NCI-H460 (cell line): Measurements from ENCODE around the gene LMNTD1. TPM values are rescaled to one million over a fixed set of nuclear protein-coding genes. Genes with fewer than 3 reads are reported as not detected.
"Not testable (repeated sequence)": the region's sequence is repeated elsewhere in the genome, so short reads cannot be mapped to it uniquely, and the experiment has no call there.

ENCODE experiments used
- DNase-seq: peaks from one replicate; pipeline ENCODE4 v3.0.0-alpha.2; 2016; ENCODE audit warnings: low read depth; ENCODE audit errors: extremely low read depth
- polyA plus RNA-seq: library from polyadenylated mRNA; depleted of rRNA; stranded (reverse); fragments of >200 nt; gene quantifications from 2 replicates; pipeline ENCODE4 v1.2.3, GENCODE V29; 2014; cell fraction: nucleus; rRNA removed
- total RNA-seq: library from RNA; depleted of rRNA; stranded (reverse); fragments of >200 nt; shearing (Covaris generic); gene quantifications from 2 replicates; pipeline ENCODE4 v1.2.3, GENCODE V29; 2014; rRNA removed

The LMNTD1 gene, protein sequence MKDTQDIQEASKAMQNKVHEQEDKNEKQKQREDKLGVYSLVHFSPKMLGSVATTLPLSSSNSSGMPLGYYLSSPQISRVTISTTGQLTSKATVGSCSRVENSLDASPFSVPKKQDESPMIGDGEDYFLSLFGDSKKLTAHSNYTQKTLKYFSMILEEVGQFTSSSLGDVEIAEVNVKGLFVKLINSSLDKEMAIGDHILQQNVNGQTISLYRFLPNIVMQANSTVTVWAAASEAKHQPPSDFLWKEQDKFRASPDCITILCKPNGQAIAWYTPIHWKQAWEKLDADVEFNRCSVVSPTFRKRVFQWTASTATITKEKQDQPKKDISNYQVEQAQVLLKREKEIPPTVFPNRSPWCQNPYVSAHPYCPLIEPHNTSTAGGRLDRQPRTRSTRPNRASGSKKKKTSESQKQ
- total RNA-seq, result 0.15 TPM in 1 of 2 replicates, not detected in the other
- polyA plus RNA-seq, result 0.12 TPM in 1 of 2 replicates, not detected in the other

DNA sequence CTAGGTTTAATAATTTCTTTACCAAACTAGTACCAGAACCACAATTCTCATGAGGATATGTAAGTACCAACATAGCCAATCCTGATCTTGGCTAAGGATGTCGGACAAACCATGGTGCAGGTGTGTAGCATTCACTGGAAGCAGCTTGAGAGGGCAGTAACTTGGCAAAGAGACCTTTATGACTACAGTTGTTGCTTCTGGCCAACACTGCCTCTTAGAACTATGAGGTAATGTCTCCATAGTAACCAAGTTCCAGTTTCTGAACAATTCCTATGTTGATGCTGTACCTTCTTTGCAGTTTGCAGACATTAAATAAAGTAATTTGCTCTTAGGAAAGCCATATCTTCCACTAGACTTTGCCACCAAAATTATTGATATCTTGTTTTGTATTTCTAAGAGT lies at the start of gene LMNTD1:
Gene LMNTD1 (minus strand): TSS at position 186 of the 400 bp plus-strand sequence. CDS start 324 bp downstream, outside the sequence.
- DNase-seq, result no peak

DNA sequence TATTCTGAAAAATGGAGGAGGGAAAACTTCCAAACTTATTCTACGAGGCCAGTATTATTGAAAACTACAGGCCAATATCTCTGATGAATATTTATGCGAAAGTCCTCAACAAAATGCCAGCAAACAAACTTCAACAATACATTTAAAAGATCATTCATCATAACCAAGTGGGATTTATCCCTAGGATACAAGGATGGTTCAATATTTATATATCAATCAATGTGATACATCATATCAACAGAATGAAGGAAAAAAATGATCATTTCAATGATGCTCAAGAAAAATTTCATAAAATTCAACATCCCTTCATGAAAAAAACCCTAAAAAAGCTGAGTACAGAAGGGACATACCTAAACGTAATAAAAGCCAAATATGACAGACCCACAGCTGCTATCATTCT lies 45.9 kb upstream of the LMNTD1 start:
- no peak for DNase-seq

DNA sequence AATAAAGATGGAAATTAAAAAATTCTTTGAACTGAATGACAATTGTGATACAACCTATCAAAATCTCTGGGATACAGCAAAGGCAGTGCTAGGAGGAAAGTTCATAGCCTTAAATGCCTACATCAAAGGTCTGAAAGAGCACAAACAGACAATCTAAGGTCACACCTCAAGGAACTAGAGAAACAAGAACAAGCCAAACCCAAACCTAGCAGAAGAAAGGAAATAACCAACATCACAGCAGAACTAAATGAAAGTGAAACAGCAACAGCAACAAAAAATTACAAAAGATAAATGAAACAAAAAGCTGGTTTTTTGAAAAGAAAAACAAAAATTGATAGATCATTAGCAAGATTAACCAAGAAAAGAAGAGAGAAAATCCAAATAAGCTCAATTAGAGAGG lies 42.4 kb upstream of the LMNTD1 start:
- DNase-seq, result not testable (repeated sequence)

DNA sequence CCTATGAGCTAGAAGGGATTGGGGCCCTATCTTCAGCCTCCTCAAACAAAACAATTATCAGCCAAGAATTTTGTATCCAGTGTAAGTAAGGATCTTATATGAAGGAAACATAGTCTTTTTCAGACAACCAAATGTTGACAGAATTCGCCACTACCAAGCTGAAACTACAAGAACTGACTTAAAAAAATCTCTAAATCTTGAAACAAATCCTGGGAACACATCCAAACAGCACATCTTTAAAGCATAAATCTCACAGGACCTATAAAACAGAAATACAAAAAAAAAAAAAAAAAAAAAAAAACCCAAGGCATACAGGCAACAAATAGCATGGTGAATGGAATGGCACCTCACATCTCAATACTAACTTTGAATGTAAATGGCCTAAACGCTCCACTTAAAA lies 41.3 kb upstream of the LMNTD1 start:
- no peak for DNase-seq

DNA sequence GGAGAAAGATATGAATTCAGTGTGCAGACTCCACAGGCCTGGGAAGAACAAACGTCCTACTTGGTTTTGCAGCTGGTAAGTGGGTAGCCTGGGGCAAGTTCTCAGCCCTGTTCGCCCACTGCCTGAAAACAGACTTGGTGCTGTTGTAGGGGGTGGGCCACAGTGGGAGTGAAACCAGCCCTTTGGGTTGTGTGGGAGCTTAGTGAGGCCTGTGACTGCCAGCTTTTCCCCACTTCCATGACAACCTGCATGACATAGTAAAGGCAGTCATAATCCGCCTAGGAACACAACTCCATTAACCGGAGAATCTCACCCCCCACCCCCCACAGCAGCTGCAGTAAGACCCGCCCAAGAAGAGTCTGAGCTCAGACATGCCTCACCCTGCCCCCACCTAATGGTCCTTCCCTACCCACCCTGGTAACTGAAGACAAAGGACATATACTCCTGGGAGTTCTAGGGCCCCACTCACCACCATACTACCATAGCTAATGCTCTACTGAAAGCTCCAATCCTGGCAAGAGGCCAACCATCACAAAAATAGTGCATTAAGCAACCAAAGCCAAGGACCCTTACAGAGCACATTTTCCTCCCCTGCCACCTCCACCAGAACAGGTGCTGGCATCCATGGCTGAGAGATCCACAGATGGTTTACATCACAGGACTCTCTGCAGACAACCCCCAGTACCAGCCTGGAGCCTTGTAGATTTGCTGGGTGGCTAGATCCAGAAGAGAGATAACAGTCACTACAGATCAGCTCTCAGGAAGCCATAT lies 39.8 kb upstream of the LMNTD1 start:
- no peak for DNase-seq

DNA sequence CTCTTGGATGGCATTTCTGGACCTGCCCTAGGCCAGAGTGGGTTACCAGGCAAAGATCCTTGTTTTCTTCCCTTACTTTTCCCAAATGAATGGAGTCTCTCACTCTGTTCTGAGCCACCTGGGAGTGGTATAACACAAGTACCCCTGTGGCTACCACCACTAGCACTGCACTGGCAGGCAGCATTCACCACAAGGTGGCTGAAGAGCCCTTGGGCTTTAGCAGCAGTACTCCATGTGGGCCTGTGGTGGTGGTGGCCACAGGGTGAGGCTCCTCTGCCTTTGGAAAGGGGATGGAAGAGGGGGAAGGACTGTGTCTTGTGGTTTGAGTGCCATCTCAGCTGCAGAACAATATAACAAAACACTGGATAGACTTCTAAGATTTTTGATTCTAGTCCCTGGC lies 38.1 kb upstream of the LMNTD1 start:
- DNase-seq, result no peak

DNA sequence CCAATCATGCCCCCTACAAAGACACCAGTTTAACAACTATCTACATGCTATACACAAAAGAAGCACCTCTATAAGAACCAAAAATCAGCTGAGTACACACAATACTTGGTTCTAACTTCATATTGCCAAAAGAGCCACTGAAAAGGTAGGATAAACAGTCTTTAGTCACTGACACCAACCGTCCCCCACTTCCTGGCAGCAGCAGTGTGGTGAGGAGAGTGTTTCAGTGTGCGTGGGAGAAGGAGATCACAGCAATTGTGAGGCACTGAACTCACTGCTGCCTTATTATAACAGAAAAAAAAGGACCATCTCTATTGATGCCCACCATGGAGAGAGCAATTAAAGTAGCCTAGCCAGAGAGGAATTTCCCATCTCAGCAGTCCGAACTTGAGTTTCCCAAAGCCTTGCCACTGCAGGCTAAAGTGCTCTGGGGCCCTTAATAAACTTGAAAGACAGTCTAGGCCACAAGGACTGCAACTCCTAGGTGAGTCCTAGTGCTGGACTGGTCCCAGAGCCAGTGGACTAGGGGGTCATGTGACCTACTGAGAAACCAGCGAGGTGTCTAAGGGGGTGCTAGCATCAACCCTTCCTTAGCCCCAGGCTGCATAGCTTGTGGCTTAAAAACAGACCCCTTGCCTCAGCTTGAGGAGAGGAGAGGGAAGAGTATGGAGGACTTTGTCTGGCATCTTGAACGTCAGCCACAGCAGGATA lies 37.1 kb upstream of the LMNTD1 start:
- DNase-seq, result no peak

DNA sequence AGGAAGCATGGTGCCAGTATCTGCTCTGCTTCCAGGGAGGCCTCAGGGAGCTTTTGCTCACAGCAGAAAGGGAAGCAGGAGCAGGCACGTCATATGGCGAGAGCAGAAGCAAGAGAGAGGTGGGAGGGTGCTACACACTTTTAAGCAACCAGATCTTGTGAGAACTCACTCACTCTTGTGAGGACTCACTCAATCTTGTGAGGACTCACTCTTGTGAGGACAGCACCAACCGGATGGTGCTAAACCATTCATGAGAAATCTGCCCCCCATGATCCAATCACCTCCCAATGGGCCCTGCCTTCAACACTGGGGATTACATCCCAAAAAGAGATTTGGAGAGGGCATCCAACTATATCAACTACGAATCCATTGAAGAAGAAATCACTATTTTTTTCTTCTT lies 34.3 kb upstream of the LMNTD1 start:
- no peak for DNase-seq

DNA sequence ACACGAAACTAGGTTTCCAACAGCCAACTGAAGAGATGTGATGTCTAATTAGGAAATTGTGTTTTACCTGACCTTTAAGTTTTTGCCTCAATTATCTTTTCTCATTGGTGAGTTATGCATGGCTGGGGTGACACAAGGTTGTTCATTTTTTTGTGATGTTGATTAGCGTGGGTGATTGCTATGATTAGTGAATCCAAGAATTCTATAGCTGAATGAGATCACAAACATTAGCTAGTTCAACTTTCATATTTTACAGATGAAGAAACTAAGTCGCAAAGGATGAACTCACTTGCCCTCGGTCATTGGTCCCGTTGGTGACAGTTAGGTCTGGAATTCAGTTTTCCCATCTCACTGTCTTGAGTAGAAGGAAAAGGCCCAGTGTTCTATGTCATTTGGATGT lies 32.6 kb upstream of the LMNTD1 start:
- DNase-seq, result no peak

DNA sequence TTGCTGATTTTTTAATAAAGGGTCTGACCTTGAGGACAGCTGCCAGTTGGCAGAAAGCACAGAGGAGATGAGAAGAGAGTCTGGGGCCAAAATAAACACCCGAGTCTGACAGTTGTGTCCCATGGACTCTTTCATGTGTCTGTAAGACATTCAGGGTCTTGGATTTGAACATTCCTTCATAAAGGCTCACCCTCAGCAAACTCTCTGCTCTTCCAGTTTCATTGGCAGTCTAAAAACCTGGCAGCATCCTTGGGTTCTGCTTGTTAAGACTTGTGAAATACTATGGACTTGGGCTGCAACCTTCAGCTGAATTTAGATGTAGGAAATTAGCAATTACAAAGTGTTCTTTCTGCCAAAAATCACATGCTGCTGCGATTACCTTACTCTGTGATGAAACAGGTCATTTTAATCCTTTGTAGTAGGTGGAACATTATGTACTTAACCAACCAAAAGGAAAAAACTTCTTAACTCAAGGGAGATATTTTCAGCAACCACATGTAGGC lies 32.0 kb upstream of the LMNTD1 start:
- DNase-seq, result no peak

DNA sequence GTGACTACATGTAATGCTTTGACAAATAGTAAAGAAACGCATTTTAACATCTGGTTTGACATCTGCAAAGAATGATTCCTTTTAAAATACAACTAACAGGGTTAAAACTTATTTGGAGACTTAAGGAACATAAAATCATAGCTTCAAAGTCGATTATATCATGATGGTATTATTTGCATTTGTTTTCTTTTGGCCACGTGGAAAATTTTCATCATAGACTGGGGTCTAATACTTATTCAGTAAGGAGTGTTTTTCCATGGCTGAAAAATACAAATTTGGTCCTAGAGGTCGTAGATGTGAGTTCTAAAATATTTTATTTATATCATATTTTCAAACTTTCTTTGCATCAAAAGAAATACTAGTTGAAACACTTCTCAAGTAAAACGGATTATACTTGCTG lies 31.5 kb upstream of the LMNTD1 start:
- no peak for DNase-seq

DNA sequence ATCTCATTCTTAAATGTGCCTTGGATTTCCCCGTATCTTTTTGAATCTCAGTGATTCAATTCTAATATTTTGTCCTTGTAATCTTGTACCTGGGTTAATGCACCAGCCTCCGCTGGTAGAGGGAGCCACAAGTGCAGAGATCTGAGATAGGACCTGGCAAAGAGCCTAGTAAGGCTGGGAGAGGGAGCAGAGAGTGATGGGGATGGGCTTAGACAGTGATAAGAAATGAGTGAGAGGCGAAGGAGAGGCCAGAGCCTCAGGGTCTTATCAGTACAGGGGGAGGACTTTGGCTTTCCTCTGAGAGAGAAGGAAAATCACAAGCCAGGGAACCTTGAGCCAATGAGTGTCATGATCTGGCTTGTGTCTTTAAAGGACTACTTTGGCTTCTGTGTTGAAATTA lies 30.5 kb upstream of the LMNTD1 start:
- DNase-seq, result no peak

DNA sequence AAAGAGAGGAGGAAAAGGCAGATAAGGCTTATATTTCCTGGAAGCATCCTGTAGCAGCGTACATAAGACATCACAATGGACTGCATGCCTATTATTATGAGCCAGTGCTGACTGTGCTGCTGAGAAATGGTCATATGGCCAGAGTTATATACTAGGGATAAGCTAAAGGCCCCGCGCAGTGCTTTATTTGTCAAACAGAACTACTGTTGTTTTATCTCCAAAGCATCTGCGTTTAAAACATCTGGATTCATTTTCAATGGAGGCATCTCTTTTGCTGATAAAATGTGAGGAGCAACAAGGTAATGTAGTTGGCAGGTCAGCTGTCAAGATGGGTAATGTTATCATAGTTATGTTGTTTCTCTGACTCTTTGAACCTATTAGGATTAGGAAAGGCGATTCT lies 28.0 kb upstream of the LMNTD1 start:
- no peak for DNase-seq

DNA sequence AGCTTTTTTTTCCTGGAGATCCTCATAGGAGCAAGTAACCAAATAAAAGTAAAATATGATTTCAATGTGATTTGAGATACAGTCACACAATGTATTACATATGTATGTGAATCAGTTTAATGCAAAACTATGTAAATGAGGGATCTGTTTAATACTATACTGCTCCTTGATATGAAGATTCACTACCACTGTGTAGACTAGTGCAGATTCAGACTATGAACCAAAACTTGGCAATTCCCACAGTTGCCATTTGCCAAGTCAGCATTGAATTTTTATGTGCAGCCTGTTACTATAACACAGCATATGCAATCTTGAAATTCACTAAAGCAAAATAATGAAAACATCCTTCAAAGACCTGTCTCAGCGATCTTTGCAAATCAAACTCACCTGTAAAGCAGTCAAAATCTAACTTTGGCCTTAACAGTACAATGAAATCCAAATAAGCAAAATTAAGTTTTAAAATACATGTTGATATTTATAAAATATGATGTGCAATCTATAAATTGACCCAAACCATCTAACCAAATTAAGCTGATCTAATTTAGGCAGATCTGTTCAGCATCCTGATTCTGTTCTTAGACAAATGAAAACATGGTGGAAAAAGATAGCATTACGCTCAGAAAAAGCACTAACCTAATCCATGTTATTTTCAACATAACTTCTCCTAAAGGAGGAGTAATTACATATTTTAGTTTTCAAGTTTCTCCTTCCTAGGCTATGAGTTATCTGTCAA lies 25.5 kb upstream of the LMNTD1 start:
- no peak for DNase-seq

DNA sequence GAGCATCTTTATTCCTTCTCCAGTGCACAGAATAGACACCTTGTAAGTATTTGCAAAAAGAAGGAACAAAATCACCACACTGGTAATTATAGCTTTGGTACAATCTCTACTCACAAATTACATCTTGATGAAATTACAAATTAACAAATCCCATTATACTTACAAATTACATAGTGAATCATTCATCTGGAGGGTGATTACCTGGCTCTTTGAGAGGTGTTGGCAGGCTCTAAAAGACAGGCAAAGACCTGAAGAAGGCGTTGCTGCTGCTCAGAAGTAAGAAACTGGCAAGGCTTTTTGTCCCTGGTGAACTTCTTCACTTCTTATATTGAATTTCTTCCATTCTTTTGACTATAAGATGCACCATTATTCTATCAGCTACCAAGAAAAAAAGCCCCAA lies 21.7 kb upstream of the LMNTD1 start:
- DNase-seq, result no peak

DNA sequence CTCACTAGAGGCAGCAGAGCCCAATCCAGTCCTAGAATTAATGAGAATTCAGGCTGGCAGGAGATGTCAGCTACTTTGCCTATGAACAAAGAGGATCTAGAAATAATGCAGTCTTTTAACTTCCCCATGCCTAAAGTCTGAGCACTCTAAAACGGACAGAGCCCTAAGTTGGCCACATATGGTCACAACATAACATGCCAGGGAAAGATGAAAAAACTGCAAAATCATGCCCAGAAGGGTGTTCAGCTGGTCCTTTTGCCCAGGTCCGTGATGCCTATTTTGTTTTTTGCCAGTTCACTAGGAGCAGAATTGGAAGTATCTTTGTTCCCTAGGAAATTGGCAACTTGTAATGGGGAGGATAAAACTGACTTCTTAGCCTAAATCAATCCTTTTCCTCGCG lies 20.3 kb upstream of the LMNTD1 start:
- no peak for DNase-seq

DNA sequence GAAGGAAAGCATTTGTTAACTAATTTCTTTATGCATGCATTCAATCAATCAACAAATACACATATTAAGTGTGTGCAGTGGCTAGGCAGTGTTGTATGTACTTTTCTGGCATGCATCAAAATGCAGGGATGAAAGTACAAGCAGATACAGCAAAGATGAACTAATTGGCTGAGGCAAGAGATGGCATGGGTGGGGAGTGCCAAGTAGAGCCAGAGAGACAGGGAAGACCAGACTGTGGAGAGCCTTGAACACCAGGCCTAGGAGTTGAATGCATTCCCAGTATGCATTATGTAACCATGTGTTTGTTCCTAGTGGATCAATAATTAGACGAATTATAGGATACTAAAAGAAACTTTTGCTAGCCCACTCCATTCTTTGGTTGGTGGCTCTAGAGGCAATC lies 17.3 kb upstream of the LMNTD1 start:
- no peak for DNase-seq

DNA sequence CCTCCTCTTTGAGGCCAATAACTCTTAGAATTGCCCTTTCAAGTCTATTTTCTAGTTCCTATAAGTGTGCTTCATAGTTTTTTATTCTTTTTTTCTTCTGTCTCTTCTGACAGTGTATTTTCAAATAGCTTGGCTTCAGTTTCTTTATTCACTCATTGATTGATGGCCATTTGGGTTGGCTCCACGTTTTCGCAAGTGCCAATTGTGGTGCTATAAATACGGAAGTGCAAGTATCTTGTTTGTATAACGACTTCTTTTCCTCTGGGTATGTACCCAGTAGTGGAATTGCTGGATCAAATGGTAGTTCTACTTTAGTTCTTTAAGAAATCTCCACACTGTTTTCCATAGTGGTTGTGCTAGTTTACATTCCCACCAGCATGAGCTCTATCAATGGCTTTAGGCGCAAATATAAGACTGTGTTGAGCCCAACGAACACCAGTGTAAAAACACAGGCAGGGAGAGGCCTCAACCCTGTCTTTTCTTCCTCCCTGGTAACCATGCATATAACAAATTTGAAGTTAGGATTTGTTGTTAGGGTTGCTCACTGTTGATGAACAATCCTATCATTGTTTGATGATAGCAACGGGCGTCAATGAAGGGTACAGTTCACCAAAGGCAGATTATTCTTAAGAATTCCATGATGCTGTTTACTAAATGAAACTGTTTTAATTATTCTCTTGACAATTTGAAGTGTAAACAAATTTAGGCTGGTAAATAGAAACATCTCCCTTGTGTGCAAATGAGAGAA lies 13.3 kb upstream of the LMNTD1 start:
- DNase-seq, result no peak

DNA sequence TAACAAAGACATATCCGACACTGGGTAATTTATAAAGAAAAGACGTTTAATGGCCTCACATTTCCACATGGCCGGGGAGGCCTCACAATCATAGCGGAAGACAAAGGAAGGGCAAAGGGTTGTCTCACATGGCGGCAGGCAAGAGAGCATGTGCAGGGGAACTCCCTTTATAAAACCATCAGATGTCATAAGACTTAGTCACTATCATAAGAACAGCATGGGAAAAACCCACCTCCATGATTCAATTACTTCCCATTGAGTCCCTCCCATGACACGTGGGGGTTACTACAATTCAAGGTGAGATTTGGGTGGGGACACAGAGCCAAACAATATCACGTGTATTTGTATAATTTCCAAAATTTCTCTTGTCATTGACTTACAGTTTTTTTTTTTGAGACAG lies 5.5 kb upstream of the LMNTD1 start:
- DNase-seq, result no peak
